Kidney (tissue), 14 donors: ENCODE measurements around the gene C8B. TPM values are rescaled to one million over a fixed set of nuclear protein-coding genes. Genes with fewer than 3 reads are reported as not detected.

Source experiments
- DNase-seq, 5 donors: peaks; one replicate each; pipeline ENCODE4 v3.0.0-alpha.2; 2013 to 2020
- FAIRE-seq: peaks from 2 replicates; lab custom pipeline; 2012; peaks lifted over from hg19 to GRCh38; lab: Jason Lieb, UNC
- H3K27ac ChIP-seq, 2 donors: one replicate each; pipeline ENCODE4 v1.7.0; 2013; ENCODE audit warnings: low read depth in 2 of 2, low read length in 2 of 2, inconsistent platforms in 1 of 2
- H3K27me3 ChIP-seq: one replicate; pipeline ENCODE4 v1.7.1; 2013; ENCODE audit warnings: low read length, inconsistent platforms; ENCODE audit not compliant: control insufficient read depth, insufficient read depth
- H3K36me3 ChIP-seq, 3 donors: one replicate each; pipeline versions ENCODE4 v1.7.0 to v1.7.1; 2013; ENCODE audit warnings: low read length in 3 of 3, control low read depth in 1 of 3, inconsistent platforms in 1 of 3; ENCODE audit not compliant: insufficient read depth in 3 of 3, control insufficient read depth in 2 of 3
- H3K4me1 ChIP-seq, 3 donors: one replicate each; pipeline versions ENCODE4 v1.7.0 to v1.7.1; 2013; ENCODE audit warnings: low read length in 3 of 3, inconsistent platforms in 1 of 3, low read depth in 1 of 3; ENCODE audit not compliant: control insufficient read depth in 2 of 3, insufficient read depth in 2 of 3
- H3K4me3 ChIP-seq, 3 donors: one replicate each; pipeline versions ENCODE4 v1.7.0 to v1.8.1; 2013; ENCODE audit warnings: low read length in 3 of 3, control low read depth in 1 of 3, inconsistent platforms in 1 of 3
- H3K9ac ChIP-seq, 3 donors: one replicate each; pipeline versions ENCODE4 v1.7.0 to v1.7.1; 2013; ENCODE audit warnings: low read length in 3 of 3, control low read depth in 1 of 3, inconsistent platforms in 1 of 3
- H3K9me3 ChIP-seq, 3 donors: one replicate each; pipeline versions ENCODE4 v1.7.0 to v1.7.1; 2013; ENCODE audit warnings: low read length in 3 of 3, control low read depth in 1 of 3, inconsistent platforms in 1 of 3; ENCODE audit not compliant: control insufficient read depth in 2 of 3, insufficient read depth in 1 of 3
- CTCF ChIP-seq: IDR thresholded peaks from 3 replicates; pipeline ENCODE4 v1.5.1; 2012; ENCODE audit warnings: mild to moderate bottlenecking, moderate library complexity, borderline replicate concordance; ENCODE audit not compliant: insufficient read depth; ENCODE audit errors: extremely low read depth
- intact Hi-C: fragments of 100-400 bp; cut with DNase I; formaldehyde crosslinking; loops from one replicate; pipeline ENCODE4 v1.11.1; 2022
- polyA plus RNA-seq: library from polyadenylated mRNA; stranded (reverse); fragments of 350-450 nt; fragmentation: Illumina TruSeq; extraction: RNeasy Lipid Tissue Mini Kit (QIAGEN cat#74804); gene quantifications from one replicate; pipeline ENCODE4 v1.2.3, GENCODE V29; 2014; ENCODE audit warnings: low read depth, low replicate concordance; ENCODE audit not compliant: insufficient read depth
- total RNA-seq: library from RNA; stranded (reverse); fragmentation: NEBNext Ultra II Directional; extraction: Animal tissue kit (Norgen Biotek cat#: 25700); gene quantifications from one replicate; pipeline ENCODE4 v1.2.1, GENCODE V29; 2021
- donor health status: control.
- donor health status: control.
- donor health status: control.
- donor health status: control.
- donor health status: control.
- donor health status: DM: yes; HTN: yes; CAD: no.
- donor health status: Normal renal cell carcinoma (clear cell type).

C8B gene
- total and polyA plus RNA-seq, 2 donors from 2014 or later: not detected

- no peak overlapping the region for H3K4me3 ChIP-seq
- H3K9ac ChIP-seq: no peak overlapping the region
- intact Hi-C loops: no loop called here
- no peaks in the 10 kb centered on the region for H3K4me1 ChIP-seq
- no peaks in the 10 kb centered on the region for H3K9me3 ChIP-seq
- FAIRE-seq (no peak), DNase-seq (no peak)
- no peaks in the 10 kb centered on the region for H3K27me3 ChIP-seq
- H3K27ac ChIP-seq: no peak overlapping the region
- no peaks in the 10 kb centered on the region for H3K36me3 ChIP-seq
- no peak for TF ChIP-seq CTCF
Observed at GRCh38 chr1:56940039-56940438, 25.8 kb downstream of the C8B start.

- FAIRE-seq: no peak
- intact Hi-C loops: no loop called here
Observed at GRCh38 chr1:56939209-56939608, 26.6 kb downstream of the C8B start.

DNA sequence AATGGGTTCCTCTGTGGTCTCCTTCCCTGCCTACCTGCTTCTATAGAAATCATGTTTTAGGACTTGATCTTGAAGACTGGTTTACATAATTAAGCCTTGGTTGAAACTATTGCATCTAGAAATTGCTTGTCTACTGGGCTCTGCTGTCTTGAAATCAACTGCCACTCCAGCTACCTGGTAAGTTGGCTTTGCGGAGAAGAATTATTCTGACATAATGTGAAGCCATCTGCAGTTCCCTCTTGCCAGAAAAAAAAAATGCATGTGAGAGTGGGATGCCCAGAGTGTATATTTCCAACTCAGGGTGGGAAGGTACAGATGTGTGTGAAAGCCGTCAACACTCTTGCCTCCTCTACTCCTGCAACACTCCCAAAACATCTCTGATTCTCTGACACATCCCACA is 27.2 kb downstream of the C8B start:
- intact Hi-C loops: no loop called here
- H3K4me3 ChIP-seq: no peak overlapping the region
- no peaks in the 10 kb centered on the region for H3K9me3 ChIP-seq
- H3K27ac ChIP-seq: no peak overlapping the region
- H3K36me3 ChIP-seq: no peaks in the 10 kb centered on the region
- no peaks in the 10 kb centered on the region for H3K27me3 ChIP-seq
- H3K4me1 ChIP-seq: no peaks in the 10 kb centered on the region
- FAIRE-seq: no peak
- no peak for DNase-seq
- H3K9ac ChIP-seq: no peak overlapping the region
- no peak for TF ChIP-seq CTCF

More at GRCh38 chr1:56939209-56939608, 26.6 kb downstream of the C8B start:
- Histone ChIP-seq H3K27me3 (no peaks in the 10 kb centered on the region), H3K36me3 (no peaks in the 10 kb centered on the region), H3K4me1 (no peaks in the 10 kb centered on the region), H3K9me3 (no peaks in the 10 kb centered on the region), H3K9ac (no peak overlapping the region), H3K4me3 (no peak overlapping the region), H3K27ac (no peak overlapping the region)
- TF ChIP-seq CTCF: no peak
- no peak for DNase-seq

DNA sequence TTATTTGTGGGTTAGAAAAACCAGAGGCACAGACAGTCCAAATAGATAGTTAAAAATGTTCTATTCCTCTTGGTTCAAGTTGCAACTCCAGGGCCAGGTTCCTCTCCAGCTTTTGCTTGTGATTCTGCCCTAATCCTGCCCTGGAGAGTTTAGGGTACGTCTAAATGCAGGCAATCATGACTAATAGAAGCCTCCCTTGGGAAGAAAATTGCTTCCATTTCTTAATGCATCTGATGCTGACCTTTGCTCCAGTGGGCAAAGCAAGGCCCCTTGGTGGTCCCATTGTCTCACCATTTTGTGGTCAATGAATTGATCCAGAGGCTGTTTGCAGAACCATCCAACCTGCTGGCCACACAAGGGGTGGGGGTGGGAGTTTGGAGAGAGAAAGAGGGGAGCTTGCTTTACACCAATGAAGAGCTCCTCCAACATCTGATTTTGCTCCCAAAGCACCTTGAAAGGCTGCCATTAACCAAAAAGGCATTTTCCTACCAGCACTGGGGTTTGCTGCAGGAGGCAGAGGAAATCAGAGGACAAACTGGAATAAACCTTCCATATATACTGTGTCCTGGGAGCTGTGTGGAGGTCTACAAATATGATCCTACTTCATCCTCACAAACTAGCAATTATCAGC is 31.3 kb downstream of the C8B start:
- H3K36me3 ChIP-seq: no peaks in the 10 kb centered on the region
- H3K4me3 ChIP-seq: no peak overlapping the region
- no peaks in the 10 kb centered on the region for H3K27me3 ChIP-seq
- DNase-seq: no peak
- H3K27ac ChIP-seq: no peak overlapping the region
- intact Hi-C loops: no loop called here
- H3K9me3 ChIP-seq: no peaks in the 10 kb centered on the region
- no peak for FAIRE-seq
- TF ChIP-seq CTCF: no peak
- H3K9ac ChIP-seq: no peak overlapping the region
- H3K4me1 ChIP-seq: no peaks in the 10 kb centered on the region
